GM21619 (cell line): ENCODE results near the gene LETMD1.
A peak's percentile ranks its signal among the peaks of the same experiment; 100 is the strongest.
"Not testable (repeated sequence)": the region's sequence is repeated elsewhere in the genome, so short reads cannot be mapped to it uniquely, and the experiment has no call there.

Experiments
- ATAC-seq: cut with Tn5 transposase; IDR thresholded peaks from one replicate; pipeline ENCODE4 v1.9.1; 2021; ENCODE audit not compliant: unreplicated experiment

The LETMD1 gene

DNA sequence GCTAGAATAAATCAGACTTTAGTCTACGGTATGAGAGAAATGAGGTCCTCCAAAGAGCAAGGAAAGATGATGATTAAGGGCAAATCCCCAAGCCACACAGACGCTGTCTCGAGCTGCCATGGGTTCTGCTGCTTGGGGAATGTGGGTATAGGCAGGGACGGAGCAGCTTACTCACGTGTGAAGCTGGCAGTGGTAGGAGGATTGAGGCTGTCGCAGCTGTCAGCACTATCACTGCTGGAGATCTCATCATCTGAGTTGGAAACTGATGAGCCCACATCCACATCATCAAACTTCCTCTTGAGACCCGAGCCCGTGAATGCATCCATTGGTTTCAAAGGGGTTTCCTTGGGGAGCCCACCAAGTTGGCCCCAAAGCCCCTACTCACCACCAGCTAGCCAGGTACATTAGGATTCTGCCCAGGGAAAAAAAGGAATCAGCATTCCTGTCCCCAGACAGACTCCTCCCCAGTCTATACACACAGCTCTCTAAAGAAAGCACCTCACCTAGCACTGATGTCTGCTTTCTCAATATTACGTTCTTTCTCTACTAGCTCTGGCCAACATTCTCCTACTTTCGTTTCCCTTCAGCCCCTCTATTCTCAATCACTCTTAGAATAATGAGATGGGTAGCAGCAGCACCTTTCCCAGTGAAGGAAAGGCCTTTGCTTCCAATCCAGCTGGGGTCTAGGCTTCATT is 28.3 kb downstream of the LETMD1 start:
- no peak for ATAC-seq

- no peak for ATAC-seq
Measured at GRCh38 chr12:51077930-51078329, 29.8 kb downstream of the LETMD1 start.

DNA sequence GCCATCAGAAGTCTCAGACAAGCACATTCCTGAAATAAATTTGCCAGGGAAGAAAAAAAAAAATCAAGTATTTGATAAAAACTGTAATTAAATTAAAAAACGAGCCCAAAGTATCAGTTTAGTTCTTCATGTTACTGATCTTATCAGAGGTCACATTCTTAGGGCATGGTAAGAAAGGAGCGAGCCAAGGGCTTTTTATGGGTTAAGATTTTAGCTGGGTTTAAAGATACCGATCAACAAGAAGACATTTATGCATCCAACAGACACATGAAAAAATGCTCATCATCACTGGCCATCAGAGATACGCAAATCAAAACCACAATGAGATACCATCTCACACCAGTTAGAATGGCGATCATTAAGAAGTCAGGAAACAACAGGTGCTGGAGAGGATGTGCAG is 30.2 kb downstream of the LETMD1 start:
- ATAC-seq: not testable (repeated sequence)

GRCh38 chr12:51078866-51079265 is 30.7 kb downstream of the LETMD1 start:
- not testable (repeated sequence) for ATAC-seq

- ATAC-seq: no peak
Measured at GRCh38 chr12:51080136-51080535, 32.0 kb downstream of the LETMD1 start.

DNA sequence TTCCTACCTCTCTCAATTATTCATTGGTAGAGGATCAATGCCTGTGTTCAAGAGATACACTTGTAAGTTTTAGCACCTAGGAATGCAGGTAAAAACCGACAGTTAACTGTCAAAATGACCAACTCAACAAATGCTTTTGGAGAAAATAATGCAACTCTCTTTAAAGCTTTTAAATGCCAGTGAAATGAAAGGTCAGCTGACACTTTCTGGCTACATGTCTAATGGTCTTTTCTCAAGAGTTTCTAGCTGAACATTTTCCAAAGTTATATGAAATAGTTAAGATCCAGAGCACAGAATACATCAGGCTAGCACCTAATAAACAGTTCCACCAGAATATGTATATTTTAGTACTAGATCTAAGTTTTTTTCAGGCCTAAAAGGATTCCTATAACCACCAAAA is 33.3 kb downstream of the LETMD1 start:
- no peak for ATAC-seq

DNA sequence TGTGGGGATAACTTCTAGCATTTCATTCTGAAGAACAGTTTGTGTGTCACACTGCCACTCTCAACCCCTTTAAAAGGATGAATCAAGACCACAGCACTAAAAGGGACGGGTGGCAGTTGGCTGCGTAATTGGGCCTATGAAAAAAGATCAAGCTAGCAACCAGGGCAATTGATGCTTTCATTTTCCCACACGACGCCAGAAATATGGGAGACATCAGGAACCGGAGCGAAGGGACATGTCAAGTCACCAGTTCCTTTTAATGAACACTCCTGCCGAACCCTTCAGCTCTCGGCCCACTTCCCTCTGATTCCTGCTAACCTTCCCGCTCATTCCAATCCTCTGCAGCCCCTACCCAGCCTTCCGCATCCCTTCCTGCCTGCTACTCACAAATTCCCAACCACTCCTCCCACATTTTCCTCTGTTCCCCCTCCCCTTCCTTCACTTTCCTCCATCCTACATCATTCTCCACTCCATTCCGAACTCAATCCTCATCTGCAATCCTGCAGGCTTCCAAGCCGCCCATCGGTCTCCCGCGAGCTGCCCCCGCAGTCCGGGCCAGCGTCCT is 34.5 kb downstream of the LETMD1 start:
- ATAC-seq: no peak

GRCh38 chr12:51083126-51083833 is 35.2 kb downstream of the LETMD1 start, which contains the start of gene CSRNP2:
CSRNP2 (minus strand) TSS chr12:51083596; CDS start chr12:51076561, 7,035 bp downstream.
- ATAC-seq: peak; percentile 97

DNA sequence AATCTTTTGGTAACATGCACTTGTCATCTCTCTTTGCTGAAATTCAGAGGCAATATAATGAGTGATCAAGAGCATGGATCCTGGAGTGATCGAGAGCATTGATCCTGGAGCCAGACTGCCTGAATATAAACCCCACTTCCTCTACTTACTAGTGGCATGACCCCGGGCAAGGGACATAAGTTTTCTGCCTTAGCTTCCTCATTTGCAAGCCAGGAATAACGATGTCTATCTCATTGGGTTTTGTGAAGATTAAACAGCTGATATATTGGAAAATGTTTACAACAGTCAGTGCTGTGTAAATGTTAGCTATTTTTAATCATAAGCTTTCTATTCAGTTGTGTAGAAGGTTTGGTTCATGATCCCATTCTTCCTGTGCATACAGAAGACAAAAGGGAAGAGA is 37.6 kb downstream of the LETMD1 start:
- ATAC-seq: no peak

DNA sequence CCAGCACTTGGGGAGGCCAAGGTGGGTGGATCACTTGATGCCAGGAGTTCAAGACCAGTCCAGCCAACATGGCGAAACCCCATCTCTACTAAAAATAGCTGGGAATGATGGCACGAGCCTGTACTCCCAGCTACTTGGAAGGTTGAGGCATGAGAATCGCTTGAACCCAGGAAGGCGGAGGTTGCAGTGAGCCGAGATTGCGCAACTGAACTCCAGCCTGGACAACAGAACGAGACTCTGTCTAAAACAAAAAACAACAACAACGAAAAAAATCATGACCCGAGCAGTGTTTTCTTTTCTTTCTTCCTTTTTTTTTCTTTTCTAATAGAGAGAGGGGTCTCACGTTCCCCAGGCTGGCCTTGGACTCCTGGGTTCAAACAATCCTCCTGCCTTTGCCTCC is 38.8 kb downstream of the LETMD1 start:
- ATAC-seq: no peak

- ATAC-seq: no peak
Measured at GRCh38 chr12:51087818-51088217, 39.7 kb downstream of the LETMD1 start.

DNA sequence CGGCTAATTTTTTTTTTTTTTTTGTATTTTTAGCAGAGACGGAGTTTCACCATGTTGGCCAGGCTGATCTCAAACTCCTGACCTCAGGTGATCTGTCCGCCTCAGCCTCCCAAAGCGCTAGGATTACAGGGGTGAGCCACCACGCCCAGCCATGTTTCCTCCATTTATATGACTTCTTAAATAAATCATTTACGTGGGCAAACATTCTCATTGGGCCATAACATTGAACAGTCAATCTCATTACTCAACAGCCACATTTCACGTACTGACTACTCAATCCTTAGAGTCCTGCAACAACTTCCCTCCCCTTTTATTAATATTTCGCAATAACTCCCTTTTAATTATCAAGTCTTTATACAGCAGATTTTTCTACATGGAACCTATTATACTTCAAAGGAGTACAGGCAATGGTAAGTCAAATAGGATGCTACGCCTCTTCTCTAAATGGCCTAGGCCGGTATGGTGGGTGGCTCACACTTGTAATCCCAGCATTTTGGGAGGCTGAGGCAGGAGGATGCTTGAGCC is 42.6 kb downstream of the LETMD1 start:
- ATAC-seq: no peak

GRCh38 chr12:51098611-51099010 is 50.5 kb downstream of the LETMD1 start:
- ATAC-seq: no peak

DNA sequence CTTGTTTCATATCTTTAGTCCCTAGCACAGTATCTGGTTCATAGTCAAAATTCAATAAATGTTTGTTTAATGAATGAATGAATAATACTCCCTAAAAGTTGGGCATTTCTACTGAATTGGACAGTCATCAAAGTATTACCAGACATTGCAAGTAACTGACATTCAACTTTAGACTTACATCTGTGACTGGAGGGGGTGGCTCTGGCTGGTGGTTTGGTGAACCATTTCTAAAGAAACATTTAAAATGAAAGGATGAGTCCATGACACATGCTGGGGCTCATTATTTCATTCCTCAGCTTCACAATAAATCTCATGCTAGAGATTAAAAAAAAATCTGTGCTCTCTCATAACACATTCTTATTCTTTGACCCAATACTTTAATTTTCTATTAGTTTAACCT is 55.9 kb downstream of the LETMD1 start:
- no peak for ATAC-seq

DNA sequence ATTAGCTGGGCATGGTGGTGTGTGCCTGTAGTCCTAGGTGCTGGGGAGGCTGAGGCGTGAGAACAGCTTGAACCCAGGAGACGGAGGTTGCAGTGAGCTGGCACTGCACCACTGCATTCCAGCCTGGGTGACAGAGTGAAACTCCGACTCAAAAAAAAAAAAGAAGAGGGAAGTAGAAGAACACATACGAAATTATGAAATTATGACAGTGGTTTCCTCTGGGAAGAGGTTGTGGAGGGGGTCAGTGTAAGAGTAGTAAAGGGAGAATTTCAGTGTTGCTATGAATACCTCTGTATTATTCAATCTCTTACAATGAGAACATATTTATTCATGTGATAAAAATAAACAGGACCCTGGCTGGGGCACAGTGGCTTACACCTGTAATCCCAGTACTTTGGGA is 60.0 kb downstream of the LETMD1 start:
- no peak for ATAC-seq
